Subcutaneous abdominal adipose tissue (tissue), 5 donors: ENCODE data around the gene MTR.

ENCODE experiments used
- H3K27ac ChIP-seq: one replicate; pipeline ENCODE4 v1.7.0; 2013; ENCODE audit warnings: low read depth, mild to moderate bottlenecking, inconsistent platforms, low read length, moderate library complexity
- H3K27me3 ChIP-seq, 5 donors: one replicate each; pipeline ENCODE4 v1.7.0; 2013; ENCODE audit warnings: low read length in 5 of 5, inconsistent platforms in 1 of 5; ENCODE audit not compliant: control insufficient read depth in 5 of 5, insufficient read depth in 4 of 5
- H3K36me3 ChIP-seq, 5 donors: one replicate each; pipeline ENCODE4 v1.7.0; 2013; ENCODE audit warnings: low read length in 5 of 5; ENCODE audit not compliant: control insufficient read depth in 5 of 5, insufficient read depth in 5 of 5
- H3K4me1 ChIP-seq, 5 donors: one replicate each; pipeline ENCODE4 v1.7.0; 2013; ENCODE audit warnings: low read length in 5 of 5, mild to moderate bottlenecking in 3 of 5, moderate library complexity in 1 of 5; ENCODE audit not compliant: control insufficient read depth in 5 of 5, insufficient read depth in 5 of 5
- H3K4me3 ChIP-seq, 5 donors: one replicate each; pipeline ENCODE4 v1.7.0; 2013; ENCODE audit warnings: low read length in 5 of 5, low read depth in 1 of 5
- H3K9ac ChIP-seq, 5 donors: one replicate each; pipeline ENCODE4 v1.7.0; 2013; ENCODE audit warnings: low read length in 5 of 5, mild to moderate bottlenecking in 4 of 5, moderate library complexity in 3 of 5
- H3K9me3 ChIP-seq, 5 donors: one replicate each; pipeline ENCODE4 v1.7.0; 2013; ENCODE audit warnings: low read length in 5 of 5; ENCODE audit not compliant: control insufficient read depth in 5 of 5
- donor health status: healthy.
- donor health status: healthy.
- donor health status: healthy.
- donor health status: healthy.
- donor health status: healthy.

Gene MTR

GRCh38 chr1:236800623-236801022, 5.5 kb downstream of the MTR start:
- Histone ChIP-seq H3K4me1 (peaks cover 0 to 18% (median 11%) of the 10 kb centered on the region in 5 donors), H3K9me3 (no peaks in the 10 kb centered on the region)

GRCh38 chr1:236802264-236802663, 7.2 kb downstream of the MTR start:
- Histone ChIP-seq H3K9me3 (no peaks in the 10 kb centered on the region), H3K27me3 (no peaks in the 10 kb centered on the region), H3K36me3 (peaks cover 7 to 29% (median 16%) of the 10 kb centered on the region in 5 donors), H3K4me3 (no peak overlapping the region), H3K9ac (no peak overlapping the region), H3K27ac (no peak overlapping the region), H3K4me1 (peaks cover 0 to 2% (median 0%) of the 10 kb centered on the region in 5 donors)

More at GRCh38 chr1:236800623-236801022, 5.5 kb downstream of the MTR start:
- H3K9ac ChIP-seq, result no peak overlapping the region
- H3K4me3 ChIP-seq, result no peak overlapping the region
- peaks cover 4 to 16% (median 11%) of the 10 kb centered on the region in 5 donors for H3K36me3 ChIP-seq
- H3K27ac ChIP-seq, result no peak overlapping the region
- H3K27me3 ChIP-seq, result no peaks in the 10 kb centered on the region

DNA sequence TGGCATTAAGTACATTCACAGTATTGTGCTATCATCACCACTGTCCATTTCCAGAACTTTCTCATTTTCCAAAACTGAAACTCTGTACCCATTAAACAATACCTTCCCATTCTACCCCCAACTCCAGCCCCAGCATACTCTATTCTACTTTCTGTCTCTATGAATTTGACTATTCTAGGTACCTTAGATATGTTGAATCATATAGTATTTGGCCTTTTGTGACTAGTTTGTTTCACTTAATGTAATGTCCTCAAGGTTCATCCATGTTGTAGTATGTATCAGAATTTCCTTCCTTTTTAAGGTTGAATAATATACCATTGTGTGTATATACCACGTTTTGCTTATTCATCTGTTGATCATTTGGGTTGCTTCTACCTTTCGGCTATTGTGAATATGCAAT, 11.5 kb downstream of the MTR start:
- Histone ChIP-seq H3K27me3 (no peaks in the 10 kb centered on the region), H3K36me3 (peaks cover 27 to 65% (median 38%) of the 10 kb centered on the region in 5 donors), H3K4me3 (no peak overlapping the region), H3K9ac (no peak overlapping the region), H3K27ac (no peak overlapping the region), H3K9me3 (no peaks in the 10 kb centered on the region), H3K4me1 (peaks cover 0 to 11% (median 5%) of the 10 kb centered on the region in 5 donors)

DNA sequence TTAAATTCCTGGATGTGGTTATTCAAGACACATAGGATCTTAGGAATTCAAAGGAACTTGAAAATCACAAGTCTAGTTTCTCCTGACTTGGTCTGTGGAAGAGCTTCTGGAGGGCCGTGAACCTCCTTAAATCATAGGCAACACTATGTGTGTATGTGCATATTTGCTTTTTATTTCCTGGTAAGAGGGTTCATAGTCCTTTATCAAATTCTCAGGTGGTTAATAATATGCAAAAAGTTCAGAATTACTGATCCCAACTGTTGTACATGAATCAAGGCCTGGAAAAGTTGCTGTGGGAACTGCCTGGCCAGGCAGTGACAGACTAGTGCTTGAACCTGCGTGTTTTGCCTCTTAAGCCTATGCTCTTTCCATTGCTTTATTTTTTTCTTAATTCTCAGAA, 12.9 kb downstream of the MTR start:
- H3K36me3 ChIP-seq, result peaks cover 39 to 77% (median 48%) of the 10 kb centered on the region in 5 donors
- no peaks in the 10 kb centered on the region for H3K27me3 ChIP-seq
- peaks cover 0 to 11% (median 5%) of the 10 kb centered on the region in 5 donors for H3K4me1 ChIP-seq
- no peak overlapping the region for H3K4me3 ChIP-seq
- no peak overlapping the region for H3K27ac ChIP-seq
- no peak overlapping the region for H3K9ac ChIP-seq
- no peaks in the 10 kb centered on the region for H3K9me3 ChIP-seq

DNA sequence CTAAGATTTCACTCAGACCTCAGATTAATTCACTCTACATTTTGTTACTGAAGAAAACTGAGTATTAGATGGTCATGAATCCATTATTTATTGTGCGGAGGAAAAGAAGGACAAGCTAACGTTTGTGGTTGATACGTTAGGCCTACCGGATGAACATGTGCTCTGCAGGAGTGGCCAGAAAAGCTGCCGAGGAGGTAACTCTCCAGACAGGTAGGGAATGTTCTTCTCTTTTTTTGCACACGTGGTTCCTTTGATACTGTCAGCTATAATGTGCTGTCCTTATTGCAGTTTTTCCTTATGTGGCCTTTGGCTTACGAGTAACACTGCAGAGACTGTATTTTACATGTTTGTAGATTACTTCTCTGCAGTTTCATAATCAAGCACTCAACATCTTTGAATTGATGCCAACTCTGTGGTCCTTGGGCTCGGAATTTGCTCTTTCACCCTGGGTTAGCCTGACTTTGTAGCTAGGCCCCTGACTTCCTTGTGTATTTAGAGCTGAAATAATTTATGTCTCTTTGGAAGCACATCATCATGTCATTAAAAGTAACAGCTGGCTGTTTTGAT, 13.6 kb downstream of the MTR start:
- Histone ChIP-seq H3K9me3 (no peaks in the 10 kb centered on the region), H3K27ac (no peak overlapping the region), H3K4me3 (no peak overlapping the region), H3K27me3 (no peaks in the 10 kb centered on the region), H3K4me1 (peaks cover 0 to 11% (median 5%) of the 10 kb centered on the region in 5 donors), H3K36me3 (peaks cover 38 to 79% (median 52%) of the 10 kb centered on the region in 5 donors), H3K9ac (no peak overlapping the region)

DNA sequence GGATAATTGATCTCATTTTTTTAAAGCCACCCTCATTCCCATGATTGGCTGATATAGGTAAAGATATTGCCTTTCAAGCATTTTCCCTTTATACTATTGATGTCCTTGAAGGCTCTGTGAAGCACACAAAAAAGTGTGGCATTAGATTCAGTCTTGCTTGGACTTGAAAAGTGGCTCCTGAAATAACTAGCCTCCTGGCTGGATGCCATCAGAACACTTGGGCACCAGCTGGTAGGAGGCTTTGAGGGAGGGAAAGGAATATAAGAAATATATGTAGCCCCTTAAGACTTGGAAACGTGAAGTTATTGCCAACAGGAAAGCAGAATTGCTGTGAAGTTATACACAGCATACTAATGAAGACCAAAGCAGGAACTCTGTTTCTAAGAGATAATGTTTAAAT, 14.1 kb downstream of the MTR start:
- H3K27ac ChIP-seq, result no peak overlapping the region
- H3K4me1 ChIP-seq, result peaks cover 0 to 11% (median 5%) of the 10 kb centered on the region in 5 donors
- no peak overlapping the region for H3K4me3 ChIP-seq
- H3K36me3 ChIP-seq, result peaks cover 38 to 82% (median 53%) of the 10 kb centered on the region in 5 donors
- no peaks in the 10 kb centered on the region for H3K9me3 ChIP-seq
- no peak overlapping the region for H3K9ac ChIP-seq
- H3K27me3 ChIP-seq, result no peaks in the 10 kb centered on the region

DNA sequence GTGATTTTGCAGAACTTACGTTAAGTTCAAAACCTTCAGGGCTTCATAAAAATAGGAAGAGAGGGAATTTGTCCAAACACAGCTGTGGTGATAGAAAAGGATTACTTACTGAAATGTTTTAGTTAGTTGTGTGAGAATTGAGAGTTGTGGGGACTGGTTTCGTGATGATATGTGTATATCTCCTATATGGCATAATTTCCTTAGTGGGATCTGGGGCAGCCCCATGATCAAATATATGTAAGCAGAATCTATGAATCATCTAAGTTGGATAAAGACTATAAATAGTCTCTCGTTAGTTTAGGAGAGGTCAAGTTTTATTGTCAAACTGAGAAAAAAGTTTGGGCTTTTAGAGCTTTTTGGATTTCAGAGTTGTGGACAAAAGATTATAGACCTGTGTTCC, 14.9 kb downstream of the MTR start:
- H3K27ac ChIP-seq, result no peak overlapping the region
- peaks cover 0 to 11% (median 5%) of the 10 kb centered on the region in 5 donors for H3K4me1 ChIP-seq
- H3K27me3 ChIP-seq, result no peaks in the 10 kb centered on the region
- no peaks in the 10 kb centered on the region for H3K9me3 ChIP-seq
- H3K9ac ChIP-seq, result no peak overlapping the region
- H3K36me3 ChIP-seq, result peaks cover 40 to 87% (median 57%) of the 10 kb centered on the region in 5 donors
- no peak overlapping the region for H3K4me3 ChIP-seq

- Histone ChIP-seq H3K9me3 (no peaks in the 10 kb centered on the region), H3K9ac (no peak overlapping the region), H3K27me3 (no peaks in the 10 kb centered on the region), H3K36me3 (peaks cover 54 to 91% (median 72%) of the 10 kb centered on the region in 5 donors), H3K27ac (no peak overlapping the region), H3K4me1 (peaks cover 0 to 11% (median 5%) of the 10 kb centered on the region in 5 donors), H3K4me3 (no peak overlapping the region)
Measured at GRCh38 chr1:236812334-236813030, 17.4 kb downstream of the MTR start.

- H3K4me1 ChIP-seq, result no peaks in the 10 kb centered on the region
- H3K27me3 ChIP-seq, result no peaks in the 10 kb centered on the region
- H3K27ac ChIP-seq, result no peak overlapping the region
- H3K36me3 ChIP-seq, result peaks cover 67 to 95% (median 71%) of the 10 kb centered on the region in 5 donors
- no peaks in the 10 kb centered on the region for H3K9me3 ChIP-seq
- no peak overlapping the region for H3K4me3 ChIP-seq
- no peak overlapping the region for H3K9ac ChIP-seq
Measured at GRCh38 chr1:236815941-236816340, 20.8 kb downstream of the MTR start.

- Histone ChIP-seq H3K27me3 (no peaks in the 10 kb centered on the region), H3K27ac (no peak overlapping the region), H3K4me3 (no peak overlapping the region), H3K36me3 (peaks cover 52 to 73% (median 54%) of the 10 kb centered on the region in 5 donors), H3K9ac (no peak overlapping the region), H3K4me1 (no peaks in the 10 kb centered on the region), H3K9me3 (no peaks in the 10 kb centered on the region)
Measured at GRCh38 chr1:236819856-236820255, 24.8 kb downstream of the MTR start.
